GM15510 (cell line): ENCODE data around the gene RAB30.

Experiments used
- POLR2A ChIP-seq: IDR thresholded peaks from 3 replicates; pipeline ENCODE4 v1.6.1; 2011; ENCODE audit warnings: borderline replicate concordance; ENCODE audit not compliant: insufficient read length; ENCODE audit errors: extremely low read depth

RAB30 gene

DNA sequence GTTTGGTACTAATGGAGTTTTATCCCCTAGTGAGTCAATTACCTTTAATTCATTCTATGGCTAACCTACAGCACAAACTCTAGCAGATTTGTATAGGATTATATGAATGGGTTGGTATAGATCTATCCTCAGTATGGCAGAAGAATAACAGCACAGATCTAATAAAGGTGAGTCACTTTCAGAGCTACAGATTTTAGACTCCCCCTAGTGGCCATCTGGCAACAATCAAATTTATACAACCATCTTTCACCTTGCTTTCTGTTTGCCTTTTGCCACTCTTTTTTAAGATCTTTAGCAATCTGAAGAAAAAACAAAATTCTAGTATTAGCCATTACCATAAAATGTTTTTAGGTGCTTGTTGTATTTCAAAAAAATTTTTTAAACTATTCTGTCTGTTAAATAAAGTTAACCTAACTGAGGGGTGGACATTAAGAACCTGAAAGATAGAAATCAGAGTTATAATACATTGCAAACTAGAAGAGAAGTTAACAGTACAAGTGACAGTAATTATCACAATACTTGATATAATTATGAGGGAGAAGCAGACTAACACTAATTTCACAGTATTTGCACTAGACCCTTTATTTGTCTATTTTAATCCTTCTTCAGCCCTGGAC is 144.3 kb downstream of the RAB30 start:
- no peak for TF ChIP-seq POLR2A

GRCh38 chr11:82924522-82925224 is 147.0 kb downstream of the RAB30 start:
- no peak for TF ChIP-seq POLR2A
